Neural crest cell (in vitro differentiated cells): Measurements from ENCODE around the gene B3GNT4. TPM values are rescaled to one million over a fixed set of nuclear protein-coding genes. Genes with fewer than 3 reads are reported as not detected.

Experiments
- DNase-seq: peaks from one replicate; pipeline ENCODE4 v3.0.0; 2021; ENCODE audit warnings: low read depth, mixed read lengths, low spot score
- H3K27ac Mint-ChIP-seq: one replicate; pipeline ENCODE4 v1.8.0; 2021; ENCODE audit warnings: mild to moderate bottlenecking, mixed read lengths; ENCODE audit not compliant: unreplicated experiment
- H3K27me3 Mint-ChIP-seq: 2 replicates; pipeline ENCODE4 v1.8.0; 2021; ENCODE audit warnings: low read depth, mild to moderate bottlenecking, mixed read lengths
- H3K36me3 Mint-ChIP-seq: 2 replicates; pipeline ENCODE4 v1.8.0; 2021; ENCODE audit warnings: low read depth, mild to moderate bottlenecking, mixed read lengths
- H3K4me1 Mint-ChIP-seq: 2 replicates; pipeline ENCODE4 v1.8.0; 2021; ENCODE audit warnings: mixed read lengths
- H3K4me3 Mint-ChIP-seq: one replicate; pipeline ENCODE4 v1.8.0; 2021; ENCODE audit warnings: mild to moderate bottlenecking, mixed read lengths
- H3K9me3 Mint-ChIP-seq: 2 replicates; pipeline ENCODE4 v1.8.0; 2021; ENCODE audit warnings: mixed read lengths
- total RNA-seq: library from RNA; stranded (reverse); gene quantifications from 2 replicates; pipeline ENCODE4 v1.2.1, GENCODE V29; 2021
- TF ChIP-seq, protein P1 (sequence below): fragments of 200-600 bp; sonication (generic); conservative IDR thresholded peaks from 2 replicates; pipeline ENCODE4 v1.5.0; 2021; ENCODE audit warnings: antibody characterized with exemption, mild to moderate bottlenecking

Gene B3GNT4
- total RNA-seq, 1 donor from 2014 or later: 0.19 TPM

- Mint-ChIP-seq H3K36me3 (no peaks in the 10 kb centered on the region), H3K4me1 (peaks cover 4% of the 10 kb centered on the region), H3K4me3 (peak overlapping the region; percentile 62), H3K9me3 (no peaks in the 10 kb centered on the region), H3K27ac (no peak overlapping the region), H3K27me3 (peaks cover 9% of the 10 kb centered on the region)
- DNase-seq: no peak
- TF ChIP-seq, protein P1, sequence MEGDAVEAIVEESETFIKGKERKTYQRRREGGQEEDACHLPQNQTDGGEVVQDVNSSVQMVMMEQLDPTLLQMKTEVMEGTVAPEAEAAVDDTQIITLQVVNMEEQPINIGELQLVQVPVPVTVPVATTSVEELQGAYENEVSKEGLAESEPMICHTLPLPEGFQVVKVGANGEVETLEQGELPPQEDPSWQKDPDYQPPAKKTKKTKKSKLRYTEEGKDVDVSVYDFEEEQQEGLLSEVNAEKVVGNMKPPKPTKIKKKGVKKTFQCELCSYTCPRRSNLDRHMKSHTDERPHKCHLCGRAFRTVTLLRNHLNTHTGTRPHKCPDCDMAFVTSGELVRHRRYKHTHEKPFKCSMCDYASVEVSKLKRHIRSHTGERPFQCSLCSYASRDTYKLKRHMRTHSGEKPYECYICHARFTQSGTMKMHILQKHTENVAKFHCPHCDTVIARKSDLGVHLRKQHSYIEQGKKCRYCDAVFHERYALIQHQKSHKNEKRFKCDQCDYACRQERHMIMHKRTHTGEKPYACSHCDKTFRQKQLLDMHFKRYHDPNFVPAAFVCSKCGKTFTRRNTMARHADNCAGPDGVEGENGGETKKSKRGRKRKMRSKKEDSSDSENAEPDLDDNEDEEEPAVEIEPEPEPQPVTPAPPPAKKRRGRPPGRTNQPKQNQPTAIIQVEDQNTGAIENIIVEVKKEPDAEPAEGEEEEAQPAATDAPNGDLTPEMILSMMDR: no peak
Measured at GRCh38 chr12:122183588-122183940, 19.9 kb upstream of the B3GNT4 start.

DNA sequence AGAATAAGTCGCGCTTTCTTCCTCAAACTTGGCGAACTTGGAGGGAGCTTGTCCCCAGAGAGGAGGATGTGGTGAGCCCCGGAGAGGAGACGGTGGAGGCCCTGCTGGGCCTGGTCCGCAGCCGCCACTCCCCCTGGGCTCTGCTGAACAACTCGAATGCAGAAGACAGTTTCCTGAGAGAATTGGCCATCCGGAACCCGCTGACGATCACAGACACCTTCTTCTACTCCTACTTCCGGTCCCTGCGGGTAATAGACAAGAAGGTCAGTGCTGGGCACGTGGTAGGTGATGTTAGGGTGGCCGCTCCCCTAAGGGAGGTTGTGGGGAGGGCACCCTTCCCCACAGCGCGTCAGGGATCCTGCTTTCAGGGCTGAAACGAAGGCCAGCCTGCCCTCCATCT lies 19.0 kb upstream of the B3GNT4 start:
- H3K4me1 Mint-ChIP-seq: peaks cover 4% of the 10 kb centered on the region
- H3K27ac Mint-ChIP-seq: no peak overlapping the region
- H3K9me3 Mint-ChIP-seq: no peaks in the 10 kb centered on the region
- peak overlapping the region; percentile 29 for H3K4me3 Mint-ChIP-seq
- TF ChIP-seq, protein P1: no peak
- H3K27me3 Mint-ChIP-seq: peaks cover 9% of the 10 kb centered on the region
- H3K36me3 Mint-ChIP-seq: no peaks in the 10 kb centered on the region
- DNase-seq: no peak

- no peak overlapping the region for H3K4me3 Mint-ChIP-seq
- TF ChIP-seq, protein P1: no peak
- peaks cover 7% of the 10 kb centered on the region for H3K27me3 Mint-ChIP-seq
- no peak for DNase-seq
- no peaks in the 10 kb centered on the region for H3K36me3 Mint-ChIP-seq
- peak overlapping the region; percentile 57 for H3K27ac Mint-ChIP-seq
- H3K4me1 Mint-ChIP-seq: peaks cover 4% of the 10 kb centered on the region
- no peaks in the 10 kb centered on the region for H3K9me3 Mint-ChIP-seq
Measured at GRCh38 chr12:122185079-122185478, 18.4 kb upstream of the B3GNT4 start.

DNA sequence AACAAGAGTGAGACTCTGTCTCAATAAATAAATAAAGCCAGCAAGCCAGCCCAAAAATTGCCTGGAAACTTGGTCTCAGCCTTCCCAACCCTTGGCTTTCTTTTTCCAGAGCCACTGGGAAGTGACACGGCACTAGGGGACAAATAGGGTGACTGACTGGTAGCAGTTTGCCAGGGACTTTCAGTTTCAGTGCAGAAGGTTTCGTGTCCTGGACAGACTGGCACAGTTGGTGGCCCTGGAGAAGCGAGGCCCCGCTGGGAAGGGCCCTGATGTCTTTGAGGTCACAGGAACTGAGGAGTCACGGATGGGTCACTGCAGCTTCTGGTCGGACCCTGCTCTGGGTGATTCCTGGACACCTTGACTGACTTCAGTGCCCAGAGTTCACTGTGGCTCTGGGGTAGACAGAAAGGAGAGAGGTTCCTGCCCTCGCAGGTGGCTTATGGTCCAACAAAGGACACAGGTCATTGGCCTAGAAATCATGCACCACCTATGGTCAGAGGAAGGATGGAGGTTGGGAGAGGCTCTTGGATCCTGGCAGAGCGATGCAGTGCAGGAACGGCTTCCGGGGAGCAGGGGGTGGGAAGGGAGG lies 17.9 kb upstream of the B3GNT4 start:
- Mint-ChIP-seq H3K4me1 (peaks cover 4% of the 10 kb centered on the region), H3K36me3 (no peaks in the 10 kb centered on the region), H3K27me3 (peaks cover 7% of the 10 kb centered on the region), H3K9me3 (no peaks in the 10 kb centered on the region), H3K4me3 (no peak overlapping the region), H3K27ac (no peak overlapping the region)
- DNase-seq: no peak
- TF ChIP-seq, protein P1: no peak

- TF ChIP-seq, protein P1: no peak
- H3K36me3 Mint-ChIP-seq: no peaks in the 10 kb centered on the region
- DNase-seq: no peak
- peaks cover 7% of the 10 kb centered on the region for H3K27me3 Mint-ChIP-seq
- H3K27ac Mint-ChIP-seq: no peak overlapping the region
- no peaks in the 10 kb centered on the region for H3K9me3 Mint-ChIP-seq
- H3K4me1 Mint-ChIP-seq: peaks cover 7% of the 10 kb centered on the region
- no peak overlapping the region for H3K4me3 Mint-ChIP-seq
Measured at GRCh38 chr12:122187466-122187865, 16.0 kb upstream of the B3GNT4 start.
